Type B pancreatic cell (in vitro differentiated cells): ENCODE data around the gene FOXO1. TPM values are rescaled to one million over a fixed set of nuclear protein-coding genes. Genes with fewer than 3 reads are reported as not detected.

Source experiments
- DNase-seq: peaks from one replicate; pipeline ENCODE4 v3.0.0; 2021; ENCODE audit warnings: mixed read lengths; ENCODE audit not compliant: unreplicated experiment; ENCODE audit errors: extremely low spot score
- H3K27ac Mint-ChIP-seq: 2 replicates; pipeline ENCODE4 v1.8.0; 2021; ENCODE audit warnings: mild to moderate bottlenecking, mixed read lengths
- H3K27me3 Mint-ChIP-seq: 2 replicates; pipeline ENCODE4 v1.8.0; 2021; ENCODE audit warnings: mixed read lengths
- H3K36me3 Mint-ChIP-seq: 2 replicates; pipeline ENCODE4 v1.8.0; 2021; ENCODE audit warnings: mixed read lengths
- H3K4me1 Mint-ChIP-seq: one replicate; pipeline ENCODE4 v1.8.0; 2021; ENCODE audit warnings: mixed read lengths; ENCODE audit not compliant: unreplicated experiment
- H3K4me3 Mint-ChIP-seq: 2 replicates; pipeline ENCODE4 v1.8.0; 2021; ENCODE audit warnings: mild to moderate bottlenecking, mixed read lengths
- H3K9me3 Mint-ChIP-seq: 2 replicates; pipeline ENCODE4 v1.8.0; 2021; ENCODE audit warnings: mixed read lengths
- CTCF ChIP-seq: fragments of 200-600 bp; sonication (generic); conservative IDR thresholded peaks from 2 replicates; pipeline ENCODE4 v1.5.0; 2021; ENCODE audit warnings: antibody characterized with exemption, mild to moderate bottlenecking
- total RNA-seq: library from RNA; stranded (reverse); gene quantifications from 2 replicates; pipeline ENCODE4 v1.2.1, GENCODE V29; 2021; ENCODE audit warnings: low replicate concordance

FOXO1 gene
- total RNA-seq, 1 donor from 2014 or later: 21.5 TPM

DNA sequence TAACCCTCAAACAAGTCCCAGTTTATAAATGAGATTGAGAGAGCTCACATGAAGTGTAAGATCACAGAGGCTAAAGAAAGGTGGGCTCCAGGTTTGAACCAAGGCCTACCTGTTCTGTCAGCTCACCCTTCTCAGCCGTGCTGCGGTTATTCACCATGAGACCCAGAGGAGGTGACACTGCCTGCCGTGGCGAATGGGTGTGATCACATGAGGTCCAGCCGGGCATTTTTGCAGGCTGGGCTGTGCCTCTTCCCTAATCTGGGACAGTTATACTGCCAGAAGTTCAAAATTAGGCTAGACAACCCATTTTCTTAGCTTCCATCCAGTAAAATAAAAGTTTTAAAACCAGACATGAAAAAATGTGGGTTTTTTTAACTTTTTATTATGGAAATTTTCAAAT lies 146.8 kb downstream of the FOXO1 start:
- H3K4me1 Mint-ChIP-seq: no peaks in the 10 kb centered on the region
- no peak for DNase-seq
- H3K4me3 Mint-ChIP-seq: no peak overlapping the region
- H3K27me3 Mint-ChIP-seq: no peaks in the 10 kb centered on the region
- TF ChIP-seq CTCF: no peak
- no peaks in the 10 kb centered on the region for H3K36me3 Mint-ChIP-seq
- no peaks in the 10 kb centered on the region for H3K9me3 Mint-ChIP-seq
- no peak overlapping the region for H3K27ac Mint-ChIP-seq

DNA sequence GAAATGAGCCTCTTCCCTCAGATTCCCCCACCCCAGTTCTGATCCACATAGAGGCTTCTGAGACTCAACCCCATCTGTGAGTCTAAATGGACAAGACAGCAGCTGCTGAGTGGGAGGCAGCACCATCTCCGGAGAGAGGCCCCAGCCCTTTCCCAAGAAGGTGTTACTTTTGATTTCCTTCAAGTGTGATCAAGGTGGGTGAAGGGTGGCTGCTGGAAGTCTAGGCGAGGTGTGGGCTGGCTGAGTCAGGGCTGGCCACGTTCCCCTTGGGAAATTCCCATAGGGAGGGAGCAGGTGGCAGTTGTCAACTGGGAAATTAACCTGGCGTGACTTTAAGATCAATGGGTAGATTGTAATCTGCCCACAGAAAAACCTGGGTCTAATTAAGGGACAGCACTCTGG lies 148.0 kb downstream of the FOXO1 start:
- no peaks in the 10 kb centered on the region for H3K4me1 Mint-ChIP-seq
- DNase-seq: no peak
- no peaks in the 10 kb centered on the region for H3K9me3 Mint-ChIP-seq
- no peaks in the 10 kb centered on the region for H3K36me3 Mint-ChIP-seq
- H3K27me3 Mint-ChIP-seq: no peaks in the 10 kb centered on the region
- H3K27ac Mint-ChIP-seq: no peak overlapping the region
- TF ChIP-seq CTCF: no peak
- no peak overlapping the region for H3K4me3 Mint-ChIP-seq

- Mint-ChIP-seq H3K9me3 (no peaks in the 10 kb centered on the region), H3K27me3 (no peaks in the 10 kb centered on the region), H3K4me1 (no peaks in the 10 kb centered on the region), H3K36me3 (no peaks in the 10 kb centered on the region), H3K27ac (no peak overlapping the region), H3K4me3 (no peak overlapping the region)
- TF ChIP-seq CTCF: no peak
- no peak for DNase-seq
These were observed 148.7 kb downstream of the FOXO1 start for GRCh38 chr13:40517486-40518480.

- H3K4me3 Mint-ChIP-seq: no peak overlapping the region
- no peaks in the 10 kb centered on the region for H3K9me3 Mint-ChIP-seq
- H3K27me3 Mint-ChIP-seq: no peaks in the 10 kb centered on the region
- DNase-seq: no peak
- TF ChIP-seq CTCF: no peak
- no peaks in the 10 kb centered on the region for H3K4me1 Mint-ChIP-seq
- no peak overlapping the region for H3K27ac Mint-ChIP-seq
- no peaks in the 10 kb centered on the region for H3K36me3 Mint-ChIP-seq
These were observed 150.7 kb downstream of the FOXO1 start for GRCh38 chr13:40515702-40516101.

DNA sequence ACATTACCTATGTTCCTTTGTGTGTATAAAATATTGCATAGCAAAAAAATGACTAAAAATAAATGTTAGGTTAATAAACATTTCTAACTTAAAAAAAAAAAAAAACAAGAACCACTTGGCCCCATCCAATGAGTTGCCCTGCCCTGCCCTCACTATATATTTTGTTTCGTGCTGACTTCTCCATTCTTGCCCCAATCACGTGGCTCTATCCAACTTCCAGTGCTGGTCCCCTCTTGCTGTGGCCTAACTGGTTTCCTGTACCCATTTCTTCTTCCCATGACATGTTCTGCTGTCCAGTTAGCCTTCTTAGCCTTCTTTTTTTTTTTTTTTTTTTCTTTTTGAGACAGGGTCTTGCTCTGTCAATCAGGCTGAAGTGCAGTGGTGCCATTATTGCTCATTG lies 151.6 kb downstream of the FOXO1 start:
- Mint-ChIP-seq H3K36me3 (no peaks in the 10 kb centered on the region), H3K27me3 (no peaks in the 10 kb centered on the region)
- no peak for TF ChIP-seq CTCF

More for the DNA sequence above, 151.6 kb downstream of the FOXO1 start:
- Mint-ChIP-seq H3K4me1 (no peaks in the 10 kb centered on the region), H3K27ac (no peak overlapping the region), H3K4me3 (no peak overlapping the region), H3K9me3 (no peaks in the 10 kb centered on the region)
- no peak for DNase-seq
